ENCODE measurements around the gene TMEM87A. TPM values are rescaled to one million over a fixed set of nuclear protein-coding genes. Genes with fewer than 3 reads are reported as not detected.

Gene TMEM87A
- total and polyA plus RNA-seq, 2 of the 4 experiments (the other 2 are of a cell fraction) = 16.6 to 45.3 TPM

DNA sequence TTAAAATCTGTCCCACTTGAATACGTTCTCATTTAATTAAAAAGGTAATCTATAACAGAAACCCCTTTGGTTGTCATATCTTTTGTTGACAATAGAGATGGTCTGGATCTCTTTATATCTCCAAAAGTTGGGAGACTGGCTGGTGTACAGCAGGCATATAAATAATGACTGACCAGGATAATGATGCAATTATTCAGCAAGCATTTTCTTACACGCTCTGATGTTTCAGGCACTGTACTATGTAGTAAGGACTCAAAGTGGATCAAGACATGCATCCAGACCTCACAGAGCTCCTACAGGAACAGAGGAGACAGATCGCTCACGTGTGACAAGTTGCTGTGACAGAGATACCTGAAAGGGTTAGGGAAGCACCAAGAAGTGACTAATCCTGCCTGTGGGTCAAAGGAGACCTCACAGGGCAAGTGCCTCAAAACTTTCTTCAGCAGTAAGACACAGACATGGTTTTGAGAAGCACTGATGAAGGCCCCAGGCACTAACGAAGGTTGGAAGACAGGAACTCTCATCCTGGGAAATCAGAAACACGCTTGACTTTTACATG lies 90.8 kb downstream of the TMEM87A start:
- Histone ChIP-seq H2BK5ac (ENCODE audit: low read depth, low read length, poor library complexity, severe bottlenecking) (no peak overlapping the region), H4K91ac (ENCODE audit: insufficient read depth, low read depth, low read length) (no peak overlapping the region), H2BK15ac (ENCODE audit: low read depth, low read length) (no peak overlapping the region), H2AK5ac (ENCODE audit: low read depth, low read length) (no peak overlapping the region), H3K9ac (ENCODE audit: low read depth, low read length) (no peak overlapping the region), H2BK20ac (ENCODE audit: low read depth, low read length) (no peak overlapping the region), H4K5ac (ENCODE audit: low read depth, low read length) (no peak overlapping the region), H3K4ac (ENCODE audit: low read depth, low read length) (no peak overlapping the region), H3K9me3 (ENCODE audit: control insufficient read depth, insufficient read depth, low read length) (no peaks in the 10 kb centered on the region), H3K79me1 (ENCODE audit: low read depth in 1 of 2, low read length in 2 of 2) (peaks cover 0 to 3% of the 10 kb centered on the region in 2 experiments; a peak in 2 of 4 replicates), H2AFZ (replicated peaks; ENCODE audit: low read length, poor library complexity) (no peak overlapping the region), H3K36me3 (ENCODE audit: control insufficient read depth, insufficient read depth, low read length) (peaks cover 37% of the 10 kb centered on the region), H3K9me1 (ENCODE audit: insufficient read depth, low read length) (peaks cover 3% of the 10 kb centered on the region; the same call in 1 of the 2 replicates), H2AK9ac (replicated peaks; ENCODE audit: low read depth, low read length, poor library complexity) (no peak overlapping the region), H4K20me1 (ENCODE audit: insufficient read depth, low read length) (no peaks in the 10 kb centered on the region), H3K14ac (replicated peaks; ENCODE audit: low read depth, low read length) (no peak overlapping the region), H3K4me3 (ENCODE audit: insufficient read depth, low read depth, low read length) (no peak overlapping the region), H3K56ac (ENCODE audit: extremely low read depth, insufficient read depth, low read length) (no peak overlapping the region), H3K27ac (ENCODE audit: insufficient read depth, low read length) (no peak overlapping the region), H3K27me3 (ENCODE audit: control insufficient read depth, insufficient read depth, low read length) (no peaks in the 10 kb centered on the region), H2BK120ac (ENCODE audit: low read depth, low read length) (no peak overlapping the region), H3K18ac (ENCODE audit: low read depth, low read length) (no peak overlapping the region), H3K4me1 (ENCODE audit: control insufficient read depth, insufficient read depth, low read length) (peaks cover 2% of the 10 kb centered on the region; the same call in 1 of the 2 replicates), H4K8ac (ENCODE audit: low read depth in 2 of 2, low read length in 2 of 2) (no peak overlapping the region), H3K4me2 (ENCODE audit: low read depth, low read length) (no peak overlapping the region), H3K23ac (ENCODE audit: low read depth, low read length) (no peak overlapping the region)
- 87% methylated on average over 2 of the region's 6 CpGs; no CpG with 5 or more reads in 1 of the 2 experiments for WGBS, 2 experiments (ENCODE audit: extremely low coverage in 2 of 2, insufficient read length in 1 of 2)
- ATAC-seq (ENCODE audit: low read depth) (no peak), DNase-seq (no peak)
- no TSS peak for BruUV-seq (replicated peaks)
- dilution Hi-C loops (cut with HindIII; ENCODE audit: low sequenced_read_pairs, unreplicated experiment) = no loop called here
- intact Hi-C loops (cut with micrococcal nuclease) = loop anchor here (5.0 kb wide), 1 partner anchor 35 kb away; no protein-coding TSS in a partner anchor
- POLR2A ChIA-PET (ENCODE audit: unreplicated experiment) = interaction anchor here (0.6 kb wide), 1 partner anchor 15 kb away, joined by 3 read pairs; no protein-coding TSS in a partner anchor
- in situ Hi-C loops (cut with MboI; ENCODE audit: low sequenced_read_pairs) = no loop called here
- CTCF ChIA-PET = no interaction called here
- no peak for TF ChIP-seq RFX5 (IDR thresholded peaks at IDR 0.05; ENCODE audit: low read depth, low read length)
- no peak for TF ChIP-seq MAZ (IDR thresholded peaks at IDR 0.05; ENCODE audit: borderline replicate concordance, low read depth, low read length)
- no peak for TF ChIP-seq CHD1 (IDR thresholded peaks at IDR 0.05; ENCODE audit: low read depth, low read length)
- no peak for TF ChIP-seq NFE2L2 (IDR thresholded peaks at IDR 0.05; ENCODE audit: low read depth, low read length)
- TF ChIP-seq, protein P1, sequence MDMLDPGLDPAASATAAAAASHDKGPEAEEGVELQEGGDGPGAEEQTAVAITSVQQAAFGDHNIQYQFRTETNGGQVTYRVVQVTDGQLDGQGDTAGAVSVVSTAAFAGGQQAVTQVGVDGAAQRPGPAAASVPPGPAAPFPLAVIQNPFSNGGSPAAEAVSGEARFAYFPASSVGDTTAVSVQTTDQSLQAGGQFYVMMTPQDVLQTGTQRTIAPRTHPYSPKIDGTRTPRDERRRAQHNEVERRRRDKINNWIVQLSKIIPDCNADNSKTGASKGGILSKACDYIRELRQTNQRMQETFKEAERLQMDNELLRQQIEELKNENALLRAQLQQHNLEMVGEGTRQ (IDR thresholded peaks at IDR 0.05; ENCODE audit: low read depth, low read length) = no peak
- no peak for TF ChIP-seq MAFK (IDR thresholded peaks at IDR 0.05; ENCODE audit: low read depth, low read length)
- no peak for TF ChIP-seq CEBPB (IDR thresholded peaks at IDR 0.05; ENCODE audit: low read depth, low read length)

All from IMR-90 (cell line).